ENCODE data around the gene TMEM89.

The TMEM89 gene

GRCh38 chr3:48662145-48662752 is 40.7 kb upstream of the TMEM89 start:
- intact Hi-C loops (cut with DNase I; ENCODE audit: low total_unique reads): no loop called here
- TF ChIP-seq CTCF (IDR thresholded peaks at IDR 0.05): no peak
- H3K36me3 ChIP-seq: peaks cover 0 to 9% (median 5%) of the 10 kb centered on the region in 3 donors
- peaks cover 0 to 32% (median 18%) of the 10 kb centered on the region in 4 donors for H3K4me1 ChIP-seq
- no peak for DNase-seq
- H3K27ac ChIP-seq: peak overlapping the region in 1 of 2 donors; percentile 85
- peaks cover 0 to 13% of the 10 kb centered on the region in 2 donors for H3K27me3 ChIP-seq
- peak overlapping the region; percentile 52 to 56 for H3K4me3 ChIP-seq
- no peaks in the 10 kb centered on the region for H3K9me3 ChIP-seq

- intact Hi-C loops (cut with DNase I; ENCODE audit: low total_unique reads): no loop called here
- peaks cover 0 to 6% (median 2%) of the 10 kb centered on the region in 3 donors for H3K36me3 ChIP-seq
- H3K9me3 ChIP-seq: no peaks in the 10 kb centered on the region
- H3K27me3 ChIP-seq: peaks cover 0 to 13% of the 10 kb centered on the region in 2 donors
- no peak overlapping the region for H3K27ac ChIP-seq
- DNase-seq: peak in 1 of 2 donors; percentile 52
- peak overlapping the region; percentile 25 to 45 for H3K4me3 ChIP-seq
- no peak for TF ChIP-seq CTCF (IDR thresholded peaks at IDR 0.05)
- peaks cover 0 to 37% (median 21%) of the 10 kb centered on the region in 4 donors for H3K4me1 ChIP-seq
Observed at GRCh38 chr3:48661501-48662144, 40.1 kb upstream of the TMEM89 start.

- Histone ChIP-seq H3K4me3 (no peak overlapping the region), H3K27me3 (peaks cover 0 to 13% of the 10 kb centered on the region in 2 donors), H3K4me1 (peaks cover 0 to 44% (median 27%) of the 10 kb centered on the region in 4 donors), H3K27ac (no peak overlapping the region), H3K9me3 (no peaks in the 10 kb centered on the region), H3K36me3 (no peaks in the 10 kb centered on the region)
- TF ChIP-seq CTCF (IDR thresholded peaks at IDR 0.05): no peak
- intact Hi-C loops (cut with DNase I; ENCODE audit: low total_unique reads): no loop called here
- no peak for DNase-seq
Observed at GRCh38 chr3:48660800-48661400, 39.3 kb upstream of the TMEM89 start.

- no peak for TF ChIP-seq CTCF (IDR thresholded peaks at IDR 0.05)
- H3K4me1 ChIP-seq: peaks cover 0 to 27% (median 21%) of the 10 kb centered on the region in 4 donors
- peak overlapping the region; percentile 79 to 86 for H3K27ac ChIP-seq
- peaks cover 0 to under 1% of the 10 kb centered on the region in 2 donors for H3K27me3 ChIP-seq
- no peaks in the 10 kb centered on the region for H3K9me3 ChIP-seq
- intact Hi-C loops (cut with DNase I; ENCODE audit: low total_unique reads): no loop called here
- no peak for DNase-seq
- peak overlapping the region; percentile 55 to 79 for H3K4me3 ChIP-seq
- no peaks in the 10 kb centered on the region for H3K36me3 ChIP-seq
Observed at GRCh38 chr3:48656841-48657281, 35.3 kb upstream of the TMEM89 start.

GRCh38 chr3:48656061-48656840 is 34.7 kb upstream of the TMEM89 start:
- intact Hi-C loops (cut with DNase I; ENCODE audit: low total_unique reads): no loop called here
- H3K4me1 ChIP-seq: peaks cover 0 to 21% (median 16%) of the 10 kb centered on the region in 4 donors
- H3K27me3 ChIP-seq: no peaks in the 10 kb centered on the region
- peak; percentile 76 to 78 for TF ChIP-seq CTCF (IDR thresholded peaks at IDR 0.05)
- no peaks in the 10 kb centered on the region for H3K36me3 ChIP-seq
- DNase-seq: peak; percentile 68 to 92
- peak overlapping the region; percentile 55 to 79 for H3K4me3 ChIP-seq
- H3K9me3 ChIP-seq: no peaks in the 10 kb centered on the region
- peak overlapping the region; percentile 79 to 86 for H3K27ac ChIP-seq
